Measurements from ENCODE around the gene WNK2. TPM values are rescaled to one million over a fixed set of nuclear protein-coding genes. Genes with fewer than 3 reads are reported as not detected.
"Not testable (repeated sequence)": the region's sequence is repeated elsewhere in the genome, so short reads cannot be mapped to it uniquely, and the experiment has no call there.

The WNK2 gene
- total RNA-seq, 1 experiment from 2014 or later, result 8.9 TPM

GRCh38 chr9:93308158-93308602 is 124.2 kb downstream of the WNK2 start:
- in situ Hi-C loops (cut with HindIII; ENCODE audit: low sequenced_read_pairs), result no loop called here
- DNase-seq (ENCODE audit: low spot score), result no peak

GRCh38 chr9:93308676-93309075 is 124.7 kb downstream of the WNK2 start:
- in situ Hi-C loops (cut with HindIII; ENCODE audit: low sequenced_read_pairs), result no loop called here
- no peak for DNase-seq (ENCODE audit: low spot score)

GRCh38 chr9:93309889-93310425 is 126.0 kb downstream of the WNK2 start:
- in situ Hi-C loops (cut with HindIII; ENCODE audit: low sequenced_read_pairs), result no loop called here

GRCh38 chr9:93315118-93315517 is 131.2 kb downstream of the WNK2 start:
- no peak for DNase-seq (ENCODE audit: low spot score)
- in situ Hi-C loops (cut with HindIII; ENCODE audit: low sequenced_read_pairs), result no loop called here

More at GRCh38 chr9:93309889-93310425, 126.0 kb downstream of the WNK2 start:
- DNase-seq (ENCODE audit: low spot score), result peak; percentile 37

GRCh38 chr9:93315960-93316359 is 132.0 kb downstream of the WNK2 start:
- in situ Hi-C loops (cut with HindIII; ENCODE audit: low sequenced_read_pairs), result no loop called here
- DNase-seq (ENCODE audit: low spot score), result no peak

- in situ Hi-C loops (cut with HindIII; ENCODE audit: low sequenced_read_pairs), result no loop called here
- DNase-seq (ENCODE audit: low spot score), result no peak
Measured at GRCh38 chr9:93316726-93317494, 133.0 kb downstream of the WNK2 start.

GRCh38 chr9:93317495-93318094 is 133.7 kb downstream of the WNK2 start:
- DNase-seq (ENCODE audit: low spot score), result no peak
- in situ Hi-C loops (cut with HindIII; ENCODE audit: low sequenced_read_pairs), result no loop called here

GRCh38 chr9:93318480-93318879 is 134.5 kb downstream of the WNK2 start:
- in situ Hi-C loops (cut with HindIII; ENCODE audit: low sequenced_read_pairs), result no loop called here
- no peak for DNase-seq (ENCODE audit: low spot score)

GRCh38 chr9:93319301-93319991 is 135.5 kb downstream of the WNK2 start:
- no peak for DNase-seq (ENCODE audit: low spot score)
- in situ Hi-C loops (cut with HindIII; ENCODE audit: low sequenced_read_pairs), result no loop called here

- in situ Hi-C loops (cut with HindIII; ENCODE audit: low sequenced_read_pairs), result no loop called here
- no peak for DNase-seq (ENCODE audit: low spot score)
Measured at GRCh38 chr9:93319992-93320500, 136.1 kb downstream of the WNK2 start.

- in situ Hi-C loops (cut with HindIII; ENCODE audit: low sequenced_read_pairs), result no loop called here
- DNase-seq (ENCODE audit: low spot score), result no peak
Measured at GRCh38 chr9:93320591-93321219, 136.8 kb downstream of the WNK2 start.

GRCh38 chr9:93321220-93321610 is 137.3 kb downstream of the WNK2 start:
- in situ Hi-C loops (cut with HindIII; ENCODE audit: low sequenced_read_pairs), result no loop called here
- no peak for DNase-seq (ENCODE audit: low spot score)

- DNase-seq (ENCODE audit: low spot score); in situ Hi-C loops (cut with HindIII; ENCODE audit: low sequenced_read_pairs): not testable (repeated sequence)
Measured at GRCh38 chr9:93323446-93323954, 139.6 kb downstream of the WNK2 start.

GRCh38 chr9:93324191-93324834 is 140.4 kb downstream of the WNK2 start:
- DNase-seq (ENCODE audit: low spot score), result no peak
- in situ Hi-C loops (cut with HindIII; ENCODE audit: low sequenced_read_pairs), result no loop called here

GRCh38 chr9:93325307-93326035 is 141.5 kb downstream of the WNK2 start:
- in situ Hi-C loops (cut with HindIII; ENCODE audit: low sequenced_read_pairs), result no loop called here
- no peak for DNase-seq (ENCODE audit: low spot score)

GRCh38 chr9:93326056-93326455 is 142.1 kb downstream of the WNK2 start:
- in situ Hi-C loops (cut with HindIII; ENCODE audit: low sequenced_read_pairs), result no loop called here
- DNase-seq (ENCODE audit: low spot score), result no peak

GRCh38 chr9:93326654-93327053 is 142.7 kb downstream of the WNK2 start:
- in situ Hi-C loops (cut with HindIII; ENCODE audit: low sequenced_read_pairs), result no loop called here
- DNase-seq (ENCODE audit: low spot score), result no peak

- no peak for DNase-seq (ENCODE audit: low spot score)
- in situ Hi-C loops (cut with HindIII; ENCODE audit: low sequenced_read_pairs), result no loop called here
Measured at GRCh38 chr9:93329629-93330280, 145.8 kb downstream of the WNK2 start.

Measured in G401 (cell line).